ENCODE results near the gene FBN1.

Gene FBN1

DNA sequence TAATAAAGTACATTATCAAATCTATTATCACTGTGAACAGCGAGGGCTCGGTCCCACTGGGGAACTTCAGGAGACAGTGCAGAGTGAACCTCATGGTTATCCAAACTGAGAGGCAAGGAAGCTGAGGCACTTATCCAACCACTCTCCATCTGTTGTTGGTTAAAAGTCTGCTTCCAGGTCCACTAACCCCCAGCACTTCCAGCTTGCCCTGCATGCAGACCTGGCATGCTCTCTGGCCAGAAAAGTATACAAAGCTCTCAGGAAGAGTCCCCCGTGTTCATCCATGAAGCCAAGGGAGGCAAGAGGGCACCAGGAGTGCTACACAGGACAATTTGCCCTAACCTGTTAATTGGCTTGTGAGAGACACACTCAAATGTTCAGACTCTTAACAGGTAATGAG is 36.0 kb downstream of the FBN1 start:
- no peak overlapping the region for H3K27ac ChIP-seq (ENCODE audit: extremely low read depth, low read depth, low read length)
- no peaks in the 10 kb centered on the region for H3K9me3 ChIP-seq (ENCODE audit: control insufficient read depth, insufficient read depth, low read depth, low read length)
- CTCF ChIA-PET, result no interaction called here
- no peaks in the 10 kb centered on the region for H3K4me1 ChIP-seq (ENCODE audit: control insufficient read depth, insufficient read depth, low read length)
- POLR2A ChIA-PET, result no interaction called here
- no peaks in the 10 kb centered on the region for H3K36me3 ChIP-seq (ENCODE audit: control insufficient read depth in 2 of 2, insufficient read depth in 1 of 2, low read length in 2 of 2)
- TF ChIP-seq ZNF621 (tag by site-specific recombination; IDR thresholded peaks at IDR 0.05), result no peak
- TF ChIP-seq ZNF394 (tag by site-specific recombination; IDR thresholded peaks at IDR 0.05; ENCODE audit: borderline replicate concordance), result no peak
- no peak for TF ChIP-seq ZNF292 (tag by site-specific recombination; IDR thresholded peaks at IDR 0.05; ENCODE audit: borderline replicate concordance, low read depth)
- no peak overlapping the region for H3K4me3 ChIP-seq (ENCODE audit: low read depth, low read length)

- no peak for TF ChIP-seq TRIM28 (IDR thresholded peaks at IDR 0.05; ENCODE audit: borderline replicate concordance, low read length)
- no peak for TF ChIP-seq ZNF366 (tag by site-specific recombination; conservative IDR thresholded peaks at IDR 0.05)
- Histone ChIP-seq H3K36me3 (ENCODE audit: control insufficient read depth in 2 of 2, insufficient read depth in 1 of 2, low read length in 2 of 2) (no peaks in the 10 kb centered on the region), H3K27ac (ENCODE audit: extremely low read depth, low read depth, low read length) (no peak overlapping the region), H3K4me1 (ENCODE audit: control insufficient read depth, insufficient read depth, low read length) (peaks cover 3% of the 10 kb centered on the region; the same call in 1 of the 2 replicates), H3K4me3 (ENCODE audit: low read depth, low read length) (no peak overlapping the region), H3K9me3 (ENCODE audit: control insufficient read depth, insufficient read depth, low read depth, low read length) (no peaks in the 10 kb centered on the region)
- ChIA-PET CTCF (no interaction called here), POLR2A (no interaction called here)
These were observed 37.7 kb downstream of the FBN1 start for GRCh38 chr15:48607846-48608245.

GRCh38 chr15:48604567-48604966 is 40.9 kb downstream of the FBN1 start:
- CTCF ChIA-PET, result no interaction called here

More at GRCh38 chr15:48604567-48604966, 40.9 kb downstream of the FBN1 start:
- POLR2A ChIA-PET, result no interaction called here
- H3K36me3 ChIP-seq (ENCODE audit: control insufficient read depth in 2 of 2, insufficient read depth in 1 of 2, low read length in 2 of 2), result peaks cover 0 to 5% of the 10 kb centered on the region in 2 experiments; a peak in 1 of 3 replicates
- TF ChIP-seq ZNF792 (tag by site-specific recombination; IDR thresholded peaks at IDR 0.05) (no peak), ZNF132 (tag by site-specific recombination; IDR thresholded peaks at IDR 0.05; ENCODE audit: borderline replicate concordance) (no peak), ZNF404 (tag by site-specific recombination; IDR thresholded peaks at IDR 0.05) (no peak), ZNF416 (tag by site-specific recombination; IDR thresholded peaks at IDR 0.05) (no peak), ZNF473 (tag by site-specific recombination; IDR thresholded peaks at IDR 0.05) (no peak), ZNF621 (tag by site-specific recombination; IDR thresholded peaks at IDR 0.05) (no peak), ZNF274 (IDR thresholded peaks at IDR 0.05; ENCODE audit: low read length) (no peak), ZNF274 (tag by site-specific recombination; IDR thresholded peaks at IDR 0.05; ENCODE audit: borderline replicate concordance) (no peak), ZBTB1 (tag by site-specific recombination; IDR thresholded peaks at IDR 0.05) (no peak), ZNF610 (tag by site-specific recombination; IDR thresholded peaks at IDR 0.05; ENCODE audit: borderline replicate concordance) (no peak), ZNF560 (tag by site-specific recombination; IDR thresholded peaks at IDR 0.05; ENCODE audit: borderline replicate concordance) (no peak), ZNF37A (tag by site-specific recombination; IDR thresholded peaks at IDR 0.05) (no peak), SALL2 (tag by site-specific recombination; IDR thresholded peaks at IDR 0.05; ENCODE audit: borderline replicate concordance) (no peak), ZNF514 (tag by site-specific recombination; IDR thresholded peaks at IDR 0.05) (no peak), ZNF791 (tag by site-specific recombination; IDR thresholded peaks at IDR 0.05) (no peak), CTCF (tag by site-specific recombination; IDR thresholded peaks at IDR 0.05) (no peak)
- TF ChIP-seq, protein P1, sequence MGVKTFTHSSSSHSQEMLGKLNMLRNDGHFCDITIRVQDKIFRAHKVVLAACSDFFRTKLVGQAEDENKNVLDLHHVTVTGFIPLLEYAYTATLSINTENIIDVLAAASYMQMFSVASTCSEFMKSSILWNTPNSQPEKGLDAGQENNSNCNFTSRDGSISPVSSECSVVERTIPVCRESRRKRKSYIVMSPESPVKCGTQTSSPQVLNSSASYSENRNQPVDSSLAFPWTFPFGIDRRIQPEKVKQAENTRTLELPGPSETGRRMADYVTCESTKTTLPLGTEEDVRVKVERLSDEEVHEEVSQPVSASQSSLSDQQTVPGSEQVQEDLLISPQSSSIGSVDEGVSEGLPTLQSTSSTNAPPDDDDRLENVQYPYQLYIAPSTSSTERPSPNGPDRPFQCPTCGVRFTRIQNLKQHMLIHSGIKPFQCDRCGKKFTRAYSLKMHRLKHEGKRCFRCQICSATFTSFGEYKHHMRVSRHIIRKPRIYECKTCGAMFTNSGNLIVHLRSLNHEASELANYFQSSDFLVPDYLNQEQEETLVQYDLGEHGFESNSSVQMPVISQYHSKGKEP (tag by site-specific recombination; IDR thresholded peaks at IDR 0.05), result no peak
- TF ChIP-seq, protein P2, sequence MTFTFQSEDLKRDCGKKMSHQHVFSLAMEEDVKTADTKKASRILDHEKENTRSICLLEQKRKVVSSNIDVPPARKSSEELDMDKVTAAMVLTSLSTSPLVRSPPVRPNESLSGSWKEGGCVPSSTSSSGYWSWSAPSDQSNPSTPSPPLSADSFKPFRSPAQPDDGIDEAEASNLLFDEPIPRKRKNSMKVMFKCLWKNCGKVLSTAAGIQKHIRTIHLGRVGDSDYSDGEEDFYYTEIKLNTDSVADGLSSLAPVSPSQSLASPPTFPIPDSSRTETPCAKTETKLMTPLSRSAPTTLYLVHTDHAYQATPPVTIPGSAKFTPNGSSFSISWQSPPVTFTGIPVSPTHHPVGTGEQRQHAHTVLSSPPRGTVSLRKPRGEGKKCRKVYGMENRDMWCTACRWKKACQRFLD (tag by site-specific recombination; IDR thresholded peaks at IDR 0.05), result no peak
- H3K27ac ChIP-seq (ENCODE audit: extremely low read depth, low read depth, low read length), result no peak overlapping the region
- H3K9me3 ChIP-seq (ENCODE audit: control insufficient read depth, insufficient read depth, low read depth, low read length), result no peaks in the 10 kb centered on the region
- H3K4me1 ChIP-seq (ENCODE audit: control insufficient read depth, insufficient read depth, low read length), result peaks cover 3% of the 10 kb centered on the region; the same call in 1 of the 2 replicates
- no peak overlapping the region for H3K4me3 ChIP-seq (ENCODE audit: low read depth, low read length)

All from HEK293 (cell line).